Measurements from ENCODE around the gene HPSE2. TPM values are rescaled to one million over a fixed set of nuclear protein-coding genes. Genes with fewer than 3 reads are reported as not detected.

HPSE2 gene
- total RNA-seq, 2 experiments from 2014 or later: not detected

GRCh38 chr10:99224766-99225165, 10.9 kb downstream of the HPSE2 start:
- Mint-ChIP-seq H3K4me3 (no peak overlapping the region), H3K27ac (no peak overlapping the region), H3K36me3 (ENCODE audit: low read depth) (no peaks in the 10 kb centered on the region), H3K27me3 (peaks cover 37% of the 10 kb centered on the region), H3K4me1 (ENCODE audit: low read depth) (no peaks in the 10 kb centered on the region), H3K9me3 (no peaks in the 10 kb centered on the region)
- CTCF ChIA-PET: no interaction called here
- DNase-seq: no peak
- H3K27me3 ChIP-seq (ENCODE audit: control insufficient read depth in 1 of 2, insufficient read depth in 2 of 2, low read length in 2 of 2): peaks cover 3 to 5% of the 10 kb centered on the region in 2 experiments
- no peak for ATAC-seq (ENCODE audit: poor library complexity)
- POLR2A ChIA-PET: no interaction called here
- no peak overlapping the region for H3K27ac ChIP-seq (ENCODE audit: low read depth in 1 of 2, low read length in 2 of 2)
- H3K4me3 ChIP-seq (ENCODE audit: low read length): no peak overlapping the region
- no peak for TF ChIP-seq CTCF (IDR thresholded peaks at IDR 0.05)
- intact Hi-C loops (cut with DNase I, micrococcal nuclease): loop anchor here in 1 of 2 experiments (5.0 kb wide), 1 partner anchor 658 kb away; no protein-coding TSS in a partner anchor
- H3K36me3 ChIP-seq (ENCODE audit: insufficient read depth, low read length): no peaks in the 10 kb centered on the region
- no peaks in the 10 kb centered on the region for H3K4me1 ChIP-seq (ENCODE audit: insufficient read depth, low read length)
- no peaks in the 10 kb centered on the region for H3K9me3 ChIP-seq (ENCODE audit: control insufficient read depth in 1 of 2, insufficient read depth in 1 of 2, low read length in 2 of 2)

GRCh38 chr10:99207340-99207739, 28.3 kb downstream of the HPSE2 start:
- Histone ChIP-seq H3K4me3 (ENCODE audit: low read length) (no peak overlapping the region), H3K36me3 (ENCODE audit: insufficient read depth, low read length) (no peaks in the 10 kb centered on the region), H3K27ac (ENCODE audit: low read depth in 1 of 2, low read length in 2 of 2) (no peak overlapping the region), H3K4me1 (ENCODE audit: insufficient read depth, low read length) (no peaks in the 10 kb centered on the region), H3K27me3 (ENCODE audit: control insufficient read depth in 1 of 2, insufficient read depth in 2 of 2, low read length in 2 of 2) (no peaks in the 10 kb centered on the region), H3K9me3 (ENCODE audit: control insufficient read depth in 1 of 2, insufficient read depth in 1 of 2, low read length in 2 of 2) (peaks cover 0 to 20% of the 10 kb centered on the region in 2 experiments)
- H3K36me3 Mint-ChIP-seq (ENCODE audit: low read depth): no peaks in the 10 kb centered on the region
- CTCF ChIA-PET: no interaction called here
- no peak for TF ChIP-seq CTCF (IDR thresholded peaks at IDR 0.05)
- POLR2A ChIA-PET: no interaction called here
- H3K9me3 Mint-ChIP-seq: peaks cover 6% of the 10 kb centered on the region
- H3K4me1 Mint-ChIP-seq (ENCODE audit: low read depth): no peaks in the 10 kb centered on the region
- no peaks in the 10 kb centered on the region for H3K27me3 Mint-ChIP-seq
- ATAC-seq (ENCODE audit: poor library complexity) (no peak), DNase-seq (no peak)
- intact Hi-C loops (cut with DNase I, micrococcal nuclease): no loop called here
- H3K4me3 Mint-ChIP-seq: no peak overlapping the region
- no peak overlapping the region for H3K27ac Mint-ChIP-seq

- no peaks in the 10 kb centered on the region for H3K4me1 ChIP-seq (ENCODE audit: insufficient read depth, low read length)
- no peak overlapping the region for H3K27ac ChIP-seq (ENCODE audit: low read depth in 1 of 2, low read length in 2 of 2)
- H3K36me3 ChIP-seq (ENCODE audit: insufficient read depth, low read length): no peaks in the 10 kb centered on the region
- DNase-seq (no peak), ATAC-seq (ENCODE audit: poor library complexity) (no peak)
- H3K9me3 Mint-ChIP-seq: peaks cover 6% of the 10 kb centered on the region
- H3K27me3 ChIP-seq (ENCODE audit: control insufficient read depth in 1 of 2, insufficient read depth in 2 of 2, low read length in 2 of 2): no peaks in the 10 kb centered on the region
- no peak overlapping the region for H3K4me3 Mint-ChIP-seq
- peaks cover 0 to 20% of the 10 kb centered on the region in 2 experiments for H3K9me3 ChIP-seq (ENCODE audit: control insufficient read depth in 1 of 2, insufficient read depth in 1 of 2, low read length in 2 of 2)
- ChIA-PET POLR2A (no interaction called here), CTCF (no interaction called here)
- H3K4me3 ChIP-seq (ENCODE audit: low read length): no peak overlapping the region
- no peak overlapping the region for H3K27ac Mint-ChIP-seq
- no peaks in the 10 kb centered on the region for H3K4me1 Mint-ChIP-seq (ENCODE audit: low read depth)
- no peak for TF ChIP-seq CTCF (IDR thresholded peaks at IDR 0.05)
- H3K36me3 Mint-ChIP-seq (ENCODE audit: low read depth): no peaks in the 10 kb centered on the region
- intact Hi-C loops (cut with DNase I, micrococcal nuclease): no loop called here
- no peaks in the 10 kb centered on the region for H3K27me3 Mint-ChIP-seq
Measured at GRCh38 chr10:99203310-99203709, 32.3 kb downstream of the HPSE2 start.

Measured in CD4-positive, alpha-beta T cell (primary cell).